ENCODE data around the gene METRNL.

METRNL gene

DNA sequence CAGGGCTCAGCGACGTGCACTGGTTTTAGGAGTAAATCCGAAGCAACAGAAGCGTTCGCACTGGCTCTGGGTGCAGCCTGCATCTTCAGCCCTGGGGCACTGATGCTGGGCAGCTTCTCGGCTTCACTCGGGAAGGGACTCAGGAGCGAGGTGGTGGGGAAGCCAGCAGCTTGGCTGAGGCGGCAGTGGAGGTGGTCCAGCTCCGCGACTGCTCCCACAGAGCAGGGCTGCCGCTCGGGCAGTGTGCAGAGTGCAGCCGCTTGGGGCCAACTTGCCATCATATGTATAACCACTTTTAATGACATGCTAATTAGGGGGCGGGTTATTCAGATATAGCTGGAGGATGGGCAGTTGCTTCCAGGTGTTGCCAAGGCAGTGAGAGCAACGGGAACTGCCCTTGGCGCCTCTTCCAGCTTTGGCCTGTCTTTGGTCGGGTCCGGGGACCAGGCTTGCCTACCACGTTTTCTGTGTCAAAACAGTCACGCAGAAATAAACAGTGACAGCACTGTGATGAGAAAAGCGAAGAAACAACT is 26.7 kb downstream of the METRNL start:
- no peak for TF ChIP-seq CTCF (IDR thresholded peaks at IDR 0.05; ENCODE audit: insufficient read depth, missing control alignments)
- DNase-seq (ENCODE audit: insufficient read length, low spot score): no peak
- no peak for FAIRE-seq

- no peak for TF ChIP-seq CTCF (IDR thresholded peaks at IDR 0.05; ENCODE audit: insufficient read depth, missing control alignments)
- DNase-seq (ENCODE audit: insufficient read length, low spot score) (no peak), FAIRE-seq (no peak)
Measured at GRCh38 chr17:83106913-83107655, 27.7 kb downstream of the METRNL start.

DNA sequence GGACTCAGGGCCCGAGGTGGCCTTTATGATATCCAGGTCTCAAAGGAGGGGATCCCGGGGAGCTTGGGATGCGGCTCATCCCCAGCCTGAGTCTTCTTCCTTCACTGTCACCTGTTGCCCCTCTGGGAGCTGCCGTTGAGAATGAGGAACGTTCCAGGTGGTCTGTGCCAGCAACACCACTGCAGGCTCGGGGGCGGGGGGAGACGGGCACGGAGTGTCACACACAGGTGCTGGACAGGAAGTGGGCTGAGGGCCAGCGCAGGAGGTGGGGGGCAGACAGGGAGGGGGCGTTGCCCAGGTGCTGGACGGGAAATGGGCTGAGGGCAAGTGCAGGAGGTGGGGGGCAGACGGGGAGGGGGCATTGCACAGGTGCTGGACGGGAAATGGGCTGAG is 28.2 kb downstream of the METRNL start:
- DNase-seq (ENCODE audit: insufficient read length, low spot score): no peak
- FAIRE-seq: no peak
- no peak for TF ChIP-seq CTCF (IDR thresholded peaks at IDR 0.05; ENCODE audit: insufficient read depth, missing control alignments)

DNA sequence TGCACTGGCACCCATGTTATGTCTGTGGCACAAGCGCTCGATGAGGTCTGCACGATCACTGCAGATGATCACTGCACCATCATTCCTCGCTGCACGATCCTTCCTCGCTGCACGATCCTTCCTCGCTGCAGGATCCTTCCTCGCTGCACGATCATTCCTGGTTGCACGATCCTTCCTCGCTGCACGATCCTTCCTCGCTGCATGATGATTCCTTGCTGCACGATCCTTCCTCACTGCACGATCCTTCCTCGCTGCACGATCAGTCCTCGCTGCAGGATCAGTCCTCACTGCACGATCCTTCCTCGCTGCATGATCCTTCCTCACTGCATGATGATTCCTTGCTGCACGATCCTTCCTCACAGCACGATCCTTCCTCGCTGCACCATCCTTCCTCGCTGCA is 29.3 kb downstream of the METRNL start:
- DNase-seq (ENCODE audit: insufficient read length, low spot score) (no peak), FAIRE-seq (no peak)
- no peak for TF ChIP-seq CTCF (IDR thresholded peaks at IDR 0.05; ENCODE audit: insufficient read depth, missing control alignments)

- TF ChIP-seq CTCF (IDR thresholded peaks at IDR 0.05; ENCODE audit: insufficient read depth, missing control alignments): no peak
- FAIRE-seq (no peak), DNase-seq (ENCODE audit: insufficient read length, low spot score) (no peak)
Measured at GRCh38 chr17:83109386-83109785, 30.0 kb downstream of the METRNL start.

- TF ChIP-seq CTCF (IDR thresholded peaks at IDR 0.05; ENCODE audit: insufficient read depth, missing control alignments): no peak
- no peak for DNase-seq (ENCODE audit: insufficient read length, low spot score)
- FAIRE-seq: no peak
Measured at GRCh38 chr17:83109793-83110645, 30.6 kb downstream of the METRNL start.

All from D721Med (cell line).